ENCODE data around the gene ZNF195.
"Not testable (repeated sequence)": the region's sequence is repeated elsewhere in the genome, so short reads cannot be mapped to it uniquely, and the experiment has no call there.

- TF ChIP-seq POLR2A, CTCF, EP300 (IDR thresholded peaks at IDR 0.05): not testable (repeated sequence)
These were observed 47.9 kb downstream of the ZNF195 start for GRCh38 chr11:3331078-3331477.
